BLaER1 treated with 17β-estradiol and CSF1 and Interleukin-3, amounts not matched to agents 10 nM and 100 nM (cell line): ENCODE data around the gene GAPDHS.

Experiments used
- H3K27ac ChIP-seq, 11 experiments: shearing (Covaris generic); formaldehyde crosslinking; 2 replicates each; pipeline ENCODE4 v1.8.1; 2022
- H3K27me3 ChIP-seq, 11 experiments: shearing (Covaris generic); formaldehyde crosslinking; 2 replicates each; pipeline ENCODE4 v1.8.1; 2022
- H3K36me3 ChIP-seq, 11 experiments: shearing (Covaris generic); formaldehyde crosslinking; 2 replicates each; pipeline ENCODE4 v1.8.1; 2022
- H3K4me1 ChIP-seq, 10 experiments: shearing (Covaris generic); formaldehyde crosslinking; 2 replicates each; pipeline ENCODE4 v1.8.1; 2022
- H3K4me2 ChIP-seq, 11 experiments: shearing (Covaris generic); formaldehyde crosslinking; 2 replicates each; pipeline ENCODE4 v1.8.1; 2022
- H3K4me3 ChIP-seq, 10 experiments: shearing (Covaris generic); formaldehyde crosslinking; 2 replicates each; pipeline ENCODE4 v1.8.1; 2022
- H3K9ac ChIP-seq, 11 experiments: shearing (Covaris generic); formaldehyde crosslinking; 2 replicates each; pipeline ENCODE4 v1.8.1; 2022
- H3K9me3 ChIP-seq, 11 experiments: shearing (Covaris generic); formaldehyde crosslinking; replicated peaks in 1 of 11; 2 replicates each; pipeline ENCODE4 v1.8.1; 2022
- H4K20me1 ChIP-seq, 11 experiments: shearing (Covaris generic); formaldehyde crosslinking; 2 replicates each; pipeline ENCODE4 v1.8.1; 2022
- Cebpa-rat ChIP-seq, 11 experiments: shearing (Covaris generic); IDR thresholded peaks; 2 replicates each; pipeline ENCODE4 v1.8.1; 2022

GAPDHS gene

DNA sequence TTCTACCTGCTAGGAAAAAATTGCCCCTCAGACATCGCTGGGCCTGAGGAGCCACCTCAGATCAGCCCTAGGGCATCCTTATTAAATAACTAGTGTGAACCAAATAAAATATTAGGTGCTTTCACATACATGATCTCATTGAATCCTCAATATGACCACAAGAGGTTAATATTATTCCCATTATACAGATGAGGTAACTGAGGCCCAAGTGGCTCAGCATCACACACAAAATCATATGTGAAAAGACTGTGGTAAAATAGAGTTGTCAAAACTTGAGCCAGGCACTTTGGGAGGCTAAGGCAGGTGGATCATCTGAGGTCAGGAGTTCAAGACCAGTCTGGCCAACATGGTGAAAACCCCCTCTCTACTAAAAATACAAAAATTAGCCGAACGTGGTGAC, 16.9 kb upstream of the GAPDHS start:
- H3K36me3 ChIP-seq, result no peaks in the 10 kb centered on the region
- no peak for TF ChIP-seq Cebpa-rat (IDR thresholded peaks at IDR 0.05)

GRCh38 chr19:35517342-35517741, 15.9 kb upstream of the GAPDHS start:
- no peak overlapping the region for H3K27ac ChIP-seq
- TF ChIP-seq Cebpa-rat (IDR thresholded peaks at IDR 0.05), result no peak
- no peaks in the 10 kb centered on the region for H3K9me3 ChIP-seq

More for the DNA sequence above, 16.9 kb upstream of the GAPDHS start:
- H3K4me3 ChIP-seq, result no peak overlapping the region
- H3K27me3 ChIP-seq, result peaks cover 0 to 15% (median 5%) of the 10 kb centered on the region in 11 experiments; a peak in 16 of 22 replicates
- H3K9me3 ChIP-seq, result no peaks in the 10 kb centered on the region
- H3K9ac ChIP-seq, result no peak overlapping the region
- no peak overlapping the region for H3K4me2 ChIP-seq
- peaks cover 0 to 21% (median 7%) of the 10 kb centered on the region in 10 experiments; a peak in 10 of 20 replicates for H3K4me1 ChIP-seq
- H4K20me1 ChIP-seq, result no peaks in the 10 kb centered on the region; a peak in 1 of 22 replicates
- H3K27ac ChIP-seq, result no peak overlapping the region

DNA sequence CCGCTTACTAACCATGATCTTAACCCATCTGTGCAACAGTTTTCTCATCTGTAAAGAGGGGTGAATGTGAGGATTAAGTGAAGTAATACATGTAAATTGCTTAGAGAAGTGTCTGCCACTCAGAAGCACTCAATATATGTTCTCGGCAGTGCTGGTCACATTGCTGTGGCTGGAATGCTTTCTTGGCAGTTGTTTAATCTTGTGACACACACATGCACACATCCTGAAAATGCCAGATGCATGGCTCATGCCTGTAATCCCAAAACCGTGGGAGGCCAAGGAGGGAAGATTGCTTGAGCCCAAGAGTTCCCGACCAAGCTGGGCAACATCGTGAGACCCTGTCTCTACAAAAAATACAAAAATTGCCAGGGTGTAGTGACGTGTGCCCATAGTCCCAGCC, 14.9 kb upstream of the GAPDHS start:
- no peak overlapping the region for H3K4me2 ChIP-seq
- no peak overlapping the region for H3K27ac ChIP-seq

More at GRCh38 chr19:35517342-35517741, 15.9 kb upstream of the GAPDHS start:
- peak overlapping the region in 3 of 11 experiments; percentile 6 to 20 (median 10); a peak in 5 of 22 replicates for H3K4me2 ChIP-seq
- peaks cover 0 to 23% (median 7%) of the 10 kb centered on the region in 10 experiments; a peak in 10 of 20 replicates for H3K4me1 ChIP-seq
- peaks cover 0 to 7% (median 0%) of the 10 kb centered on the region in 11 experiments; a peak in 4 of 22 replicates for H3K27me3 ChIP-seq
- no peak overlapping the region for H3K9ac ChIP-seq
- no peaks in the 10 kb centered on the region; a peak in 1 of 22 replicates for H4K20me1 ChIP-seq
- H3K4me3 ChIP-seq, result no peak overlapping the region
- no peaks in the 10 kb centered on the region for H3K36me3 ChIP-seq

DNA sequence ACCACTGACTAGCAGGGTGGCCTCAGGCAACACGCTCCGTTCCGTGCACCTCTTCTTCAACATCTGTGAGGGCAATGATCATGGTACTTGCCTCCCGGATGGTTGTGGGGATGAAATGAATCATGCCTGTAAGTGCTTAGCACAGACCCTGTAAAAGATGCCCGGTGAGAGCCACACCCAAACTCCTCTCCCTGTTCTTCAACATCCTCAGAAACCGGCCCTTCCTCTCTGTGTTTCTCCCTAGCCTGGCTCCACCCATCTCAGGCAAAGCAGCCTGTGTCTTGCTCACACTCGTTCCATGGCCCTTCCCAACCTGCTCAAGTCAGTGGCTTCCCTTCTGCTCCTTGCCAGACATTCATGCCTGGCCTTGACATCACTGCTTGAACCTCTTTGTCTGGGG, 14.0 kb upstream of the GAPDHS start:
- no peak overlapping the region for H3K9ac ChIP-seq
- H3K4me2 ChIP-seq, result no peak overlapping the region; a peak in 1 of 22 replicates
- H3K27ac ChIP-seq, result no peak overlapping the region
- H3K27me3 ChIP-seq, result peaks cover 0 to under 1% (median 0%) of the 10 kb centered on the region in 11 experiments; a peak in 1 of 22 replicates
- TF ChIP-seq Cebpa-rat (IDR thresholded peaks at IDR 0.05), result no peak
- peaks cover 0 to 19% (median 6%) of the 10 kb centered on the region in 10 experiments; a peak in 10 of 20 replicates for H3K4me1 ChIP-seq
- no peaks in the 10 kb centered on the region for H3K36me3 ChIP-seq
- no peaks in the 10 kb centered on the region for H4K20me1 ChIP-seq
- no peak overlapping the region for H3K4me3 ChIP-seq
- H3K9me3 ChIP-seq, result no peaks in the 10 kb centered on the region

More for the DNA sequence above, 14.9 kb upstream of the GAPDHS start:
- H3K36me3 ChIP-seq, result no peaks in the 10 kb centered on the region
- peaks cover 0 to 3% (median 0%) of the 10 kb centered on the region in 11 experiments; a peak in 2 of 22 replicates for H3K27me3 ChIP-seq
- H3K9ac ChIP-seq, result no peak overlapping the region
- H3K9me3 ChIP-seq, result no peaks in the 10 kb centered on the region
- no peak overlapping the region for H3K4me3 ChIP-seq
- H4K20me1 ChIP-seq, result no peaks in the 10 kb centered on the region; a peak in 1 of 22 replicates
- peaks cover 0 to 23% (median 7%) of the 10 kb centered on the region in 10 experiments; a peak in 10 of 20 replicates for H3K4me1 ChIP-seq
- no peak for TF ChIP-seq Cebpa-rat (IDR thresholded peaks at IDR 0.05)

GRCh38 chr19:35521124-35521743, 12.0 kb upstream of the GAPDHS start:
- 0 out of 22 replicates have a peak overlapping the region, but pooled peaks of 1 of the 11 experiments have one; percentile 2 for H3K4me2 ChIP-seq
- no peaks in the 10 kb centered on the region for H3K9me3 ChIP-seq
- TF ChIP-seq Cebpa-rat (IDR thresholded peaks at IDR 0.05), result no peak
- no peak overlapping the region for H3K9ac ChIP-seq
- no peaks in the 10 kb centered on the region for H3K36me3 ChIP-seq
- no peaks in the 10 kb centered on the region for H4K20me1 ChIP-seq
- no peaks in the 10 kb centered on the region for H3K27me3 ChIP-seq
- no peak overlapping the region for H3K27ac ChIP-seq
- H3K4me3 ChIP-seq, result no peak overlapping the region
- H3K4me1 ChIP-seq, result peaks cover 0 to 16% (median 4%) of the 10 kb centered on the region in 10 experiments; a peak in 8 of 20 replicates

DNA sequence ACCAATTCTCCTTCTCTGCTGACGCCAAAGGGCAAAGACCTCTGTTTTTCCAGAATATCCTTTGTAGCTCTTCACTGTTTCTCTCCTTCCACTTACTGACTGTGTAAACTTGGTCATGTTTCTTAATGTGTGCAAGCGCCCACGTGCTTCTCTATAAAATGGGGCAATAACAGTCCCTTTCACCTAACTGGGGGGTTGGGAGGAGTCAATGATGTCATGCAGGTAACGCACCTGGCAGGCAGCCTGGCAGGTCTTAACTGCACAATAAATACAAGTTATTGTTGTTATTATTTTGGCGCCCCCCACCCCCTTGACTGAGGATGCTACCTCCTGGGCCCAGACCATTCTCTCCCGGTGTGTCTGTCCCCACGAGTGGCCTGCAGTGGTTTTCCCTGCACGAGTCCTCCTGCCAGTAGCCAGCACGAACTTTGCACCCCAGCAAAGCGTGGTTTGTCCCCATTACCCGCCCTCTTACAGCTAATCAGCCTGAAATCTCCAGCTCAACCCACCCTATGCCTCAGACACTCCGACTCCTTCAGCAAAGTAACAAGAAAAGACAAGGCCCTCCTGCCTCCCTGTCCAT, 10.4 kb upstream of the GAPDHS start:
- H3K9me3 ChIP-seq, result no peaks in the 10 kb centered on the region
- H3K27me3 ChIP-seq, result no peaks in the 10 kb centered on the region
- no peak overlapping the region for H3K4me2 ChIP-seq
- H3K36me3 ChIP-seq, result no peaks in the 10 kb centered on the region
- no peaks in the 10 kb centered on the region for H4K20me1 ChIP-seq
- no peak for TF ChIP-seq Cebpa-rat (IDR thresholded peaks at IDR 0.05)
- H3K4me1 ChIP-seq, result peaks cover 0 to 8% (median 2%) of the 10 kb centered on the region in 10 experiments; a peak in 7 of 20 replicates
- H3K9ac ChIP-seq, result no peak overlapping the region
- no peak overlapping the region for H3K27ac ChIP-seq
- no peak overlapping the region for H3K4me3 ChIP-seq

- no peak overlapping the region for H3K27ac ChIP-seq
- H3K36me3 ChIP-seq, result no peaks in the 10 kb centered on the region
- TF ChIP-seq Cebpa-rat (IDR thresholded peaks at IDR 0.05), result no peak
- peaks cover 5 to 17% (median 11%) of the 10 kb centered on the region in 10 experiments; a peak in 16 of 20 replicates for H3K4me1 ChIP-seq
- no peaks in the 10 kb centered on the region for H3K9me3 ChIP-seq
- no peaks in the 10 kb centered on the region for H4K20me1 ChIP-seq
- H3K9ac ChIP-seq, result no peak overlapping the region
- H3K4me3 ChIP-seq, result no peak overlapping the region
- no peaks in the 10 kb centered on the region for H3K27me3 ChIP-seq
- H3K4me2 ChIP-seq, result no peak overlapping the region
Observed at GRCh38 chr19:35524181-35524837, 8.9 kb upstream of the GAPDHS start.

DNA sequence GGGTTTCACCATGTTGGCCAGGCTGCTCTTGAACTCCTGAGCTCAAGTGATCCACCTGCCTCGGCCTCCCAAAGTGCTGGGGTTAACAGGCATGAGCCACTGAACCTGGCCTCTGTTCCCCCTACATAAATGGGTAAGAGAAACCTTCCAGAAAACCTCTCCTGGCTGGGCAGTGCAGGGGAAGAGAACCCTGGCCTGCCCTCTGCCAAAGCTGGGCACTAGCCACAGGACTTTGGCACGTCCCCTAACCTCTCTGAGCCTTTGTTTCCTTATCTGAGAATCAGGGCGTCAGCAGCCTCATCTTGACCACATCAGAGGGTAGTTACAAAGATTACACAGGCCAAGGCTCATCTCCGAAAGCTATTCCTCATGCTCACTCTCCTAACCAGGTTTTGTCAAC, 7.4 kb upstream of the GAPDHS start:
- Histone ChIP-seq H3K4me2 (no peak overlapping the region), H3K4me1 (peaks cover 5 to 25% (median 15%) of the 10 kb centered on the region in 10 experiments; a peak in 16 of 20 replicates), H3K27me3 (no peaks in the 10 kb centered on the region), H3K4me3 (no peak overlapping the region), H3K36me3 (no peaks in the 10 kb centered on the region), H3K27ac (no peak overlapping the region), H3K9me3 (no peaks in the 10 kb centered on the region), H4K20me1 (no peaks in the 10 kb centered on the region), H3K9ac (no peak overlapping the region)
- TF ChIP-seq Cebpa-rat (IDR thresholded peaks at IDR 0.05), result no peak
